BE2C (cell line): Measurements from ENCODE around the gene WAPL.

Experiments
- DNase-seq: peaks from one replicate; pipeline ENCODE4 v3.0.0-alpha.2; 2020
- H3K27me3 ChIP-seq: fragments of 250-450 bp; sonication (Bioruptor Pico); 2 replicates; pipeline ENCODE4 v1.5.1; 2020; ENCODE audit warnings: mild to moderate bottlenecking
- H3K36me3 ChIP-seq: fragments of 250-450 bp; sonication (Bioruptor Pico); 2 replicates; pipeline ENCODE4 v1.5.1; 2020; ENCODE audit warnings: mild to moderate bottlenecking
- H3K4me1 ChIP-seq: fragments of 250-450 bp; sonication (Bioruptor Pico); 2 replicates; pipeline ENCODE4 v1.5.1; 2020
- H3K4me3 ChIP-seq: 2 replicates; pipeline ENCODE4 v1.5.1; 2011; ENCODE audit warnings: low read depth, low read length
- H3K9me3 ChIP-seq: fragments of 250-450 bp; sonication (Bioruptor Pico); 2 replicates; pipeline ENCODE4 v1.5.1; 2020
- CTCF ChIP-seq: IDR thresholded peaks from 2 replicates; pipeline ENCODE4 v1.5.1; 2012; ENCODE audit warnings: mild to moderate bottlenecking, low read depth, low read length

The WAPL gene

GRCh38 chr10:86402283-86402941, 119.2 kb downstream of the WAPL start:
- no peak overlapping the region for H3K4me3 ChIP-seq
- DNase-seq: no peak

GRCh38 chr10:86401588-86402282, 119.9 kb downstream of the WAPL start:
- no peaks in the 10 kb centered on the region for H3K36me3 ChIP-seq
- peaks cover 13% of the 10 kb centered on the region for H3K27me3 ChIP-seq
- no peaks in the 10 kb centered on the region for H3K9me3 ChIP-seq
- no peak for DNase-seq
- TF ChIP-seq CTCF: no peak
- H3K4me1 ChIP-seq: no peaks in the 10 kb centered on the region
- no peak overlapping the region for H3K4me3 ChIP-seq

More at GRCh38 chr10:86402283-86402941, 119.2 kb downstream of the WAPL start:
- peaks cover 13% of the 10 kb centered on the region for H3K27me3 ChIP-seq
- H3K4me1 ChIP-seq: no peaks in the 10 kb centered on the region
- no peaks in the 10 kb centered on the region for H3K9me3 ChIP-seq
- TF ChIP-seq CTCF: no peak
- H3K36me3 ChIP-seq: no peaks in the 10 kb centered on the region

- Histone ChIP-seq H3K4me3 (peak overlapping the region; percentile 67), H3K4me1 (no peaks in the 10 kb centered on the region), H3K27me3 (peaks cover 13% of the 10 kb centered on the region), H3K36me3 (no peaks in the 10 kb centered on the region), H3K9me3 (no peaks in the 10 kb centered on the region)
- no peak for TF ChIP-seq CTCF
- DNase-seq: no peak
Measured at GRCh38 chr10:86400705-86401587, 120.6 kb downstream of the WAPL start.

- Histone ChIP-seq H3K36me3 (no peaks in the 10 kb centered on the region), H3K4me1 (no peaks in the 10 kb centered on the region), H3K4me3 (peak overlapping the region; percentile 67), H3K9me3 (no peaks in the 10 kb centered on the region), H3K27me3 (peaks cover 13% of the 10 kb centered on the region)
- peak; percentile 81 for TF ChIP-seq CTCF
- peak; percentile 97 for DNase-seq
Measured at GRCh38 chr10:86399879-86400704, 121.5 kb downstream of the WAPL start.

GRCh38 chr10:86399514-86399878, 122.1 kb downstream of the WAPL start:
- H3K4me3 ChIP-seq: no peak overlapping the region
- no peaks in the 10 kb centered on the region for H3K4me1 ChIP-seq
- peaks cover 13% of the 10 kb centered on the region for H3K27me3 ChIP-seq
- TF ChIP-seq CTCF: no peak
- no peaks in the 10 kb centered on the region for H3K9me3 ChIP-seq
- no peaks in the 10 kb centered on the region for H3K36me3 ChIP-seq
- DNase-seq: no peak
